AG09309 (cell line): Measurements from ENCODE around the gene NEK6.

Source experiments
- DNase-seq: peaks from one replicate; pipeline ENCODE4 v3.0.0-alpha.2; 2010; ENCODE audit warnings: low read depth
- H3K4me3 ChIP-seq: 2 replicates; pipeline ENCODE4 v1.5.1; 2011; ENCODE audit warnings: mild to moderate bottlenecking, low read depth, low read length, moderate library complexity; ENCODE audit not compliant: control insufficient read depth
- CTCF ChIP-seq: IDR thresholded peaks from 2 replicates; pipeline ENCODE4 v1.5.1; 2011; ENCODE audit warnings: mild to moderate bottlenecking, low read depth, low read length, inconsistent platforms; ENCODE audit not compliant: insufficient read depth, control insufficient read depth; ENCODE audit errors: missing control alignments

The NEK6 gene

GRCh38 chr9:124392871-124393460, 135.2 kb downstream of the NEK6 start:
- peak; percentile 76 for DNase-seq
- H3K4me3 ChIP-seq, result no peak overlapping the region
- TF ChIP-seq CTCF, result peak; percentile 59

- TF ChIP-seq CTCF, result no peak
- no peak for DNase-seq
- H3K4me3 ChIP-seq, result no peak overlapping the region
These were observed 136.4 kb downstream of the NEK6 start for GRCh38 chr9:124394167-124394566.

GRCh38 chr9:124394596-124394995, 136.8 kb downstream of the NEK6 start:
- peak; percentile 20 for TF ChIP-seq CTCF
- DNase-seq, result no peak
- no peak overlapping the region for H3K4me3 ChIP-seq

DNA sequence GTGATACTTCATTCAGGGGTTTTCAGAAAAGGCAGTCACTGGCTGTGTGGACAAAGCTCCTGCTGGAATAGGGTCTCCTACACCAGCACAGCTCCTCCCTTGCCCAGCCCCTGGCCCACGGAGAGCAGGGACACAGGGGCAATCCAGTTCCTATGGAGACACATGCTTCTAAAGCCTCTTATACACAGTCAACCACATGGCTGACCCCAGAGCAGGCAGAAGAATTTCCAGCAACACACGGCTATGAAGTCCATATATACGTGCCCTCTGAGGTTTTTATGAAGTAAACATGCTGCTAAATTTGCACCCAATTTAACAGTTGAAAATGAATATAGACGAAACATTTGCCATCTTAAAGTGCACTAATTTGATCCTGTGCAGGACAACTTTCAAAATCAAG, 138.1 kb downstream of the NEK6 start:
- no peak for DNase-seq
- no peak for TF ChIP-seq CTCF
- no peak overlapping the region for H3K4me3 ChIP-seq

DNA sequence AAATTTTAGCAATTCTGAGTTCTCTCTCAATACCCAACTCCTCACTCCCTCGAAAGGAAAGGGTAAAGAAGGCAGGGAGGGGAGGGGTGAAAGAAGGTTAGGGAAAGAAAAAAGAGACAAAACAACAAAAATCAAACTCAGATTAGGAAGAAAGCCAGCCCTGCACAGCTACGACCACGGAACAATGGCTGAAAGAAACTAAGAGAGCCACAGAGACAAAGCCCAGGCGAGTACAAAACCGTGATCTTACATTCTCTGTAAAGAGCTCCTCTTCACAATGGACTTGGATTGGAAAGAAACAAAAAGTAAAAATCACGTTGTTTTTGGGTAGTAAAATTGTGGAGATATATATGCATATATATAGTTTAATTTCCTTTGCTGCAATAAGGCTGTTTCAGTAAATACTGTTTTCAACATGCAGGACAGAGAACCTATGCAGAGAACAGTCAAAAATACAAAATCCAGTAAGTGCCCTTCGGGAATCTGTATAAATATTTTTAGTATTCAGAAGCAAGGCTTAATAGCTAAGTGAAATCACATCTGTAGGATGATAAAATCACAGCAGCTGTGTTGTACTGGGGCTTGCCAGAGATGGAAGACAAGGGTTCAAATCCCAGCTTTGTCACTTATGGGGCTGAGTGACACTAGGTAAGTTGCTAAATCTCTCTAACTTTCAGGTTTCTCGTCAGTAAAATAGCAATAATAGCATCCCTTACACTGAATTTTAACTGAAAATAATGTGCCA, 140.6 kb downstream of the NEK6 start:
- no peak for TF ChIP-seq CTCF
- H3K4me3 ChIP-seq, result no peak overlapping the region
- DNase-seq, result no peak

- no peak for DNase-seq
- TF ChIP-seq CTCF, result peak; percentile 4
- H3K4me3 ChIP-seq, result no peak overlapping the region
These were observed 141.7 kb downstream of the NEK6 start for GRCh38 chr9:124399323-124399967.
